ENCODE results near the gene IL4I1.
A peak's percentile ranks its signal among the peaks of the same experiment; 100 is the strongest.

Gene IL4I1

DNA sequence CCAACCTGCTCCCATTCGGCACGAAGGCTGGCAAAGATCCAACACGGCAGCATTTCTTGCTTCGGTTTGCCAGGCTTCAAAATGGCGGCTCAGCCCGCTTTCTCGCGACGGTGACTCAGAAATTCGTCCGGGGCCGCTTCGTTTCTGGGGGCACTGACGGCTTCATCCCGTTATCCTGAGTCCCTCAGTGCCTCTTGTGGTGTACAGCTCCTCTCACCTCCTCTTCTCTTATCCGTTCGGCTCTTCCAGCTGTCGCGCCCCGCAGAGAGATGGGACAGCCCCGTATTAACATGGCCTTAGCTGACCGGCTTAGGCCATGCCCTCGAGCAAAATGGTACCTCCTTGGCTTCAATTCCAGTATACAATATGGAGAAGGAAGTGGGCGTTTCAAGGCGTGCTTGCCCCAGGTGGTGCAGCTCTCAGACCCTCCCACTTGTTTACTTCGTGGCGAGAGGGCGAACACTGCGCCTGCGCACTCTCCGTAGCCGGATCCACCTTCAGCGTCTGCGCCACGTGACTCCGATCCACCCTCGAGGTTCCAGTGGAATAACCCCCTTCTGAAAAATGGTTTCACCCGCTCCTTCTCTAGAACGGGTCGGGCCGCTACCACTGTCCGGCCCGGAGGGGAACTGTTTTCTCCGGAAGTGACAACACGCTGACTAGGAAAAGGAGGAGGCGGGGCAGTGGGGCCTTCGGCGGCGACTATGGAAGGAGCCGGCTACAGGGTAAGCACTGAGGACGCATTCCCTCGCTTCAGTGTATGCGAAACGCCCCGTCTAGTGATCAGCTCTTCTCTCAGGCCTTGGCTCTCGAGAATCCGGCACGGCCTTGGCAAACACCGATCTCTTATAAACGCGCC lies 19.4 kb downstream of the IL4I1 start, which contains the start of the genes AKT1S1 and TBC1D17:
AKT1S1 (minus strand) TSS at position 336 of the 859 bp plus-strand sequence. CDS start 4,060 bp downstream, outside the sequence.
TBC1D17 (plus strand) TSS at position 683 of the 859 bp plus-strand sequence; CDS start at position 705, 22 bp downstream.
- peak; percentile 99 for DNase-seq

DNA sequence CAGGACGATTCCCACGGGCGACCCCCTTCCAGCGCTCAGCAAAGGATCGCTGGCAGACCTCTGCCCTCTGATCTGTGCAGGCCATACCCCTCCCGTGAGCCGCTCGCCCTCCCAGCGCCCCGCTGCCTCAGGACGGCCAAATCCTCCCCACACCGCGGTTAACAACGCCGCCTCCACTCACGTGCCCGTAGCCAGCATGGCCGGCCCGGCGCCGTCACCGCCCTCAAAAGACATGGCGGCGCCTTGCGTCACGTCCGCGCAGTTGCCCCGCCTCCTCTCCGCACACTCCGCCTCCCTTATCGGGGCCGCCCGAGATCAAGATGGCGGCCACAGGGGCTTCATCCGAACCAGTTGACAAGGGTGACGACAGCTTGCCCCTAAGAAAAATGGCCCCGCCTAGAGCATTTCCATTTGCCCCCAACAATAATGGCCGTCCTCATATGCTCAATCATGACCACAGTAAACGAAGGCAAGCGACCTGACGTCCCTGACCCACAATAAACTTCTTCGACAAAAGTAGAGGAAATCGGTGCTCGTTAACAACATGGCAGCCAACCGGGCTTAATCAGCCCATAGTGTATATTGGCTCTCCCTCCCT lies 20.2 kb downstream of the IL4I1 start:
- peak; percentile 95 for DNase-seq

DNA sequence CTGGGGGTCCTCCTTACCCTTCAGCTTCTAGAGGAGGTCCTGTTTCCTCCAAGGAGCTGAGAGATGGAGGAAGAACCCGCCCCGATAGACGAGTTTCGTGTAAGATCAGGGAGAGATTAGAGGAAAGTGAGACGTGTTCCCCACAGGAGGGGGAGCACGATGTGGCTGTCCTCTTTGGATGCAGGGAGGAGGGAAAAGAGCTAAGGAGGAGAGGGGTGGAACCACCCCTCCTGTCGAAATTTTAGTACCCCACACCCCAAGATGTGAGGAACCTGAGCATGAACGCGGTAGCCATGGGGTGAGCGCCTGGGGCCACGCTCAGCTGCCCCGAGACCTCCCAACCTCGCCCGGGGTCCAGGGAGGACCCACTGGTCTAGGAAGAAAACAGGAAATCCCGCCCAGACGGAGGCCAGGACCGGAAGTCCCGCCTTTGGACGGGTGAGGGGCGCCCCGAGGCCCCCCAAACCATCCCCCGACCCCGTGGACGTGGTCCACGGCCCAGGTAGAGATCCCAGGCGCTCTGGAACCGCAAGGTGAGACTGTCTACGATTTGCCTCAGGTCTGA lies 20.7 kb downstream of the IL4I1 start:
- DNase-seq = no peak

DNA sequence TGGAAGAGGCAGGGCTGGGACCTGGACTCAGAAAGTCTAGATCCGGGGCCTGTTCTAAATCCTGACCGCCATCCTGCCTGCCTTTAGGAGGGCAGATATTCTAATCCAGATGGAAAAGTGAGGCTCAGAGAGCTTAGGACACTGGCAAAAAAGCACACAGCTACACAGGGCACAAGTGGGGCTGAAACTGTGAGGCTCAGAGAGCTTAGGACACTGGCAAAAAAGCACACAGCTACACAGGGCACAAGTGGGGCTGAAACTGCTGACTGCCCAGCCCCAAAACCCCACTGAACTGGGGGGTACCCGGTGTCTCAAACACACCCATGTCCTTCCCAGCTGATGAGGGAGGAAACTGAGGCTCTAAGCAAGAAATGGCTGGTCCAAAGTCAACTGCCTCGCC lies 21.5 kb downstream of the IL4I1 start:
- DNase-seq = no peak

DNA sequence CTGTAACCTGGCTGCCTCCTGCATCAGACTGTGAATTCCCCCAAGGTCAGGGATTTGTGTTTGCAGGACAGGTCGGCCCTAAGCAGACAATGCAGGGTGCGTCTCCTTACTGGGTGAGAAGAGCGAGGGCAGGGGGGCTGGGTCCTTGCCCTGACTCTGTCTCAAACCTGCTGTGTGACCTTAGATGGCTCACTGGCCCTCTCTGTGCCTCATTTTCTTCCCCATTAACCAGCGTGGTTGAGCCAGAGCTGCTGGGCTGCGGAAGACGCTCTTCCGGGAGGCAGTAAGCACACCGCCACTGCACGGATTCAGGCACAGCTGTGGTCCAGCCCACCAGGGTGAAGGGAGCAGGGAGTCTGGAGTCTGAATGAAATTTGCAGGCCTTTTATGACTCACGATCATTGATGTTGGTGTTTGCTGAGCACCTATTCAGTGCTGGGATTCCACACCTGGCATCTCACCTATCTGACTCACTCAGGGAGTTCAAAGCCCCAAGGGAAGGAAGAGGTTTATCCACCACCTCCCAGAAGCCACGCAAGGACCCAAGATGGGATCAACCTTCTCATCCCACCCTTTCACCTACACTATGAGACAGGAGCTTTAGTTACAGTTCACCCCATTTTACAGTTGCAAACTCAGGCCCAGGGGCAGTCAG lies 22.1 kb downstream of the IL4I1 start:
- no peak for DNase-seq

DNA sequence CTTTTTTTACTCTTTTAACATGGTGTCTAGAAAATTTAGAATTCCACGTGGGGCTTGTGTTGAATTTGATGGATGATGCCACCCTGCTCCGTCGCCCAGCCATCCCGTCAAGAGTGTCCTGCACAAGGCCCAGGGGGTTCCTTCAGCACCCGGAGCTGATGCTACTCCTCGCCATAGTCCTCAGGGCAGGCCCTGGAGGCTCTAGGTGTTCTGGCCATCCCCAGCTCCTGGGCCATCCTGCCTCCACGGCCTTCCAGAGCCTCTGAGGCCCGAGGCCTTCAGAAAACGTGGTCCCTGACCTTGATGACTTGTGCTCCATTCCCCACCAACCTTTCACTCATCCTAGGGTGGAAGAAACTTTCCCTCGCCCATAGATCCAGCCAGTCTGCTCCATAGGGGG lies 22.9 kb downstream of the IL4I1 start:
- DNase-seq = no peak

DNA sequence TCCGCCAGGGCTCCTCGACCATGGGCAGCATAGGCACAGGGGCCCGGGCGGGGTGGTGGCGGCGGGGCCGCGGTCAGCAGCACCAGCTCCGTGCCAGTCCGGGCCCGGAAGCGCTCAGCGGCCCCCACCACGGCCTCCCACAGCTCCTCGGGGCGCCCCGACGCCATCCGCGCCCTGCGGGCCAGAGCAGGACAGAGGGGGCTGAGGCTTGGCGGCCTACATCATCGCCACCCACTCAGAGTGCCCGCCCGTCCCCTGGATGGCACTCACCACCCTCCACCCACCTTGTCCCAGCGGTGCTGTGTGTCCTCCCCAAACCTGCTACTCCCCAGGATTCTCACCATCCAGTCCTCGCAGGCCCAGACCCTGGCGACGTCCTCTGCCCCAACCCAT lies 23.6 kb downstream of the IL4I1 start:
- no peak for DNase-seq

DNA sequence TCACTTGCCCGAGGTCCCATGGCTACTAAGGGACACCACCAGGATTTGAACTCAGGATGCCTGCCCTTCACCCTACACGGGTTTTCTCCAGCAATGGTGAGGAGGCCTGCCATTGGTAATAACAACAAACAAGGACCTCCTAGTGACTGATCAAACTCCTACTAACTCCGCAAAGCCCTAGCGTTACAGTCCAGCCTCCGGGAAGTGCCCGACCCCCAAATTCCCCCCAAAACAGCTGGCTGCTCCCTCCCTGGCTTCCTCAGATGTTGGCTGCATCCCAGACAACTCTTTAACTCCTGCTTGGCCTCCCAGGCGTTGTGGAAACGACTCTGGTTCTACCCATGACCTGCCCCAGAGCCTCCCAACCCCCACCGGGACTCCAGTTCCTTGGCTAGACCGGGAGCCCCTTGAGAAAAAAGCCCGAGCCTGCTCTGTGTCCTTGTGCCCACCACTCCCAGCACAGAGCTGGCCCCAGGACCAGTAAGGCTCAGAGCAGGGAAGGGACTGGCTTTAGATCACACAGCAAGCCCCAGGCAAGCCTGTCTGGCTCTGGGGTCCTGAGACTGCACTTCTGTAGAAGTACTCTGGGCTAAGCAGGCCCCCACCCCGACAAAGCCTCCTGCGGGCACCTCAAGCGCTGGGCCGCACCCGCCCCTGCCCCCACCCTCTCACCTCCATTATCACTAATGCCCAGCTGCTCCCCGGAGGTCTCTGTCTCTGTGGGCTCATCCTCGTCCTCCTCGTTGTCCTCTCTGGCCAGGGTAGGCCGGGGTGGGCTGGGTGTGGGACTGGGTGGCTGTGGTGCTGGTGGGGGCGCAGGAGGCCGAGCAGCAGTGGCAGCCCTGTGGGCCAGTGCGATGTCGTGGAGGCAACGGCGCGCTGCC lies 24.2 kb downstream of the IL4I1 start:
- DNase-seq = no peak

DNA sequence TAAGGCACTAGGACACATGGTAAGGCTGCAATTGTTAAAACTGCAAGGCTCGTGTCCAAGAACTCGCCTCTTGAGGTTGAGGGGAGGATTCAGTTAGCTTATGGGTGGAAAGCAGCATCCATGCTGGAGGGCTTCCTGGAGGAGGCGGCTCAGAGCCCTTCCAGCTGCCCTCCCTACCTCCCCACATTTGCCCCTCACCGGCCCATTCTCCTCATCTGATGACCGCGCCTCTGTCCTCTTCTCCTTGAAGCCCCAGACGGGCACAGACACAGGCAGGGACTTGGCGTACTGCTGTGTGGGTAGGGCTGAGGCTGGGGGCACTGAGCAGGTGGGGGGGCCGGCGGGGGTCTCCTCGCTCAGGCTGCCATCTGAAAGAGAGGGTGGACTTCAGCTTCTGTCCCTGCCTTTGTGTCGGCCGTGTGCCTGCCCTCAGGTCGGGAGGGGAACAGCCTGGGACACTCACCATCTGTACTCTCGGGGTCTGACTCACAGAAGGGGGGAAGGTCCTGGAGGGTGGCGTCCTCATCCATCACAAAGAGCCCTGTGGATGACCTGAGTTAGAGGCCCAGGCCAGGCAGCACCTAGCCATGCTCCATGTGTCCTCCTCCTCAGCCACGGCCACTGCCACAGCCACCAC lies 25.2 kb downstream of the IL4I1 start:
- DNase-seq = no peak

DNA sequence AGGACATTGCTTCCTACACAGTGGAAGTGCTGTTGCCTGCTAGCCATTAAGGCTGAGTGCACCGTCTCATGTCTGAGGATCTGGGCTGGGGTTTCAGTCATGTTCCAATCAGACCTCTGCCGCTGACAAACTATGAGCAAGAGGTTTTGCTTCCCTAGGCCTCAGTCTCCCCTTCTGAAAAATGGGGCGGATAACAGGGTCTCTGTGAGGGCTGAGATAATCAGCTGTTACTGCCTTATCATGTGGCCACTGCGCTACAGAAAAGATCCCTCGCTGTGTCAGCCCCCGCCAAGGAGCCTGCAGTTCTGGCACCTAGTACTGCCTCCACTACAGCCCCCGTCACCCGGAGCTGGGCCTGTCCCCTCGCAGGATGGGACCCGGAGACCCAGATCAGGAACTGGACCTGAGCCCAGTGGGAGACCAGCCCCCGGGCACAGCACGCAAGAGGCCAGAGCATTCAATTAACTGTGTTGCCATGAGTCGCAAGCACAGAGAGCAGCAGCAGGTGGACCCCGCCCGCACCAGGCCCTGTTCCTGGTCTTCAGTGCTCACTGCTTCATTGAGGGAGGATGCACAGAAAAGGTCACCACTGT lies 26.3 kb downstream of the IL4I1 start:
- DNase-seq = no peak

DNA sequence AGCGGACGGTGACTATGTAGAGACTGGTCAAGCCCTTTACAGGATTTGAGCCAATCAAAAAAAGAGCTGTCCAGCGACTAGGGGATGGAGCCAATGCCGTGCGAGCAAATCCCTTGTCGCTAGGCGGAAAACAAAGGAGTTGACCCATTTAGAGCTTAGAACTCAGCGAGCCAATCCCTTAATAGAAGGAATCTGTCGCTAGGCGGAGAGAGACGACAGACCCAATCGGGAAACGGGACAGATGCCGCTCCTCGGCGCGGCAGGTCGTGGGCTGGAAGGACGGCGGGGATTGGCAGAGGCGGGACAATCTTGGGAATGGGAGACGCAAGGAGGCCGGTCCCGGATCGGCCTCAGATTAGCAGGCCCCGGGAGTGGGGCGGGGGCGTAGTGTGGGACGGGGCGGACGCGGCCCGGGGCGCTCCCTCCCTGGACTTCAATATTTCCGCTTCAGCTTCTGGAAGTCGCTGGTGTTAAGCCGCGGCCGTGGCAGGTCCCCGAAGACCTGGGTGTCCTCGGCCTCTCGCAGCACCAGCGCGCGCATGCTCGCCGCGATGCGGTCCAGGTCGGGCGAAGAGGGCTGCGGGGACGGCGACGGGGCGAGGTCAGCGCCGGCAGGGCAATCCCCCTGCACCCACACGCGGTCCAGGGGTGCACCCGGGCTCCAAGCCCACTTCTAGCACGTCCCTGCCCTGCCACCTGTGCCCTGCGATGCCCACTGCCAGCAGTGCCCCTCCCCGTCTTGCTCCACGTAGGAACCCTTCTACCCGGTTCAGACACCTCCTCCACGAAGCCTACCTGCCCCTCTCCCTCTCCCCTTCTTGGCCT lies 27.0 kb downstream of the IL4I1 start:
- peak; percentile 99 for DNase-seq

DNA sequence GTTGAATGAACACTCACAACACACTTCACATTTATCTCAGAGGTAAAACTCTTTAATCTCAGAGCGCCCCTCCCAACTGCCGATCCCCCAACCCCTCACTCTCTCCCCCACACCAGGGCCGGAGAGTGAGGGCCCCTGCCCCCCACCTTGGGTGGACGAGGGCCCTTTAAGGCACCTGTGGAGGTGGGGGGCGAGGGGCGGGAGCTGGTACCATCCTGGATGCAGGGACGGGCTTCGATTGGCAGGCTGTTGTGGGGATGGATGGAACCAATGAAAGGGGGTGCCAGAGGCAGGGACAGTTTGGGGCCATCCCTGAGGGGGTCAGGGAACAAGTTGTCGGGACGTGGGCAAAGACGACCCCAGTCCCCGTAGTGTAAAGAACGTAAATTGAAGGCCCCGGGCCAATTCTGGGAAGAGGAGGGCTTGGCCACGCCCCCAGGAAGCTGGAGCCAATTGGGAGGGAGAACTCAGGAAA lies 27.6 kb downstream of the IL4I1 start:
- DNase-seq = no peak

DNA sequence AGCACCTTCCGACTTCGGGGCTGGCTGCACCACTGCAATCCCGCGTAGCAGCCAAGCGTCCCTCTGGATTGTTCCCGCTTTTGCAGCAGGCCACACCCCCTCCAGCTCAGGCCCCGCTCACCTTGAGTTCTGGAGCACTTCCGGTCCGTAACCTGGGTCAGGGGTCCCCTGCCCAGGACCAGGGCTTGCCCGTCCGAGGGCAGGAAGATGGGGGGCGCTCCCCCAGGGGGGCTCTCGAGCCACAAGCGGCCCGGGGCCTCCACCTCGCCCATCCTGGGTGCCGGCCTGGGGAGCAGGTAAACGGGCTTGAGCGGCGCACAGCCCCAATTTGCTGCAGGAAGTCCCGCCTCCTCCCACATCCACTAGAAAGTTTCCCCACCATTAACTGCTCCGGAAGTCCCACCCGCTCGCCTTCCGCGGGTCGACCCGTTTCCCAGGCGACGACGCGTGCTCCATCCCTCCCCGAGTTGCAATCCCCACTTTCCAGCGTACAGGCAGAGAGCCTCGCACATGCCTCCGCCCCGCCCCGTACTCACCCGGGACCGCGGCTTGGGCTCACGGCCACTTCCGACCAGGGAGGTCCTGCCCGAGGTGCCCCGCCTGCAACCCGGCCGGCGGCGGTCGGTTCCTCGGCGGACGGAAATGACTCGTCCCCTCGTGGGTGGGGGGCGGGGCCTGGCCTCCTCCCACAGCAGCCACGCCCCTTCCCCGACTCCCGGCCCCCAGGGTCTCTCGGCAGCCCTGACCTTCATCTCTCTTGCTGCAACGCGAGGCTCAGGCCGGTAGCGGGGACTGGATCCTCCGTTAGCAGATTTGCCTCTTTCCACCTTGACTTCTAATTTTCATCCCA lies 29.5 kb downstream of the IL4I1 start, which contains the start of gene PNKP:
PNKP (minus strand) TSS at position 644 of the 850 bp plus-strand sequence; CDS start at position 272, 372 bp downstream.
- peak; percentile 93 for DNase-seq

DNA sequence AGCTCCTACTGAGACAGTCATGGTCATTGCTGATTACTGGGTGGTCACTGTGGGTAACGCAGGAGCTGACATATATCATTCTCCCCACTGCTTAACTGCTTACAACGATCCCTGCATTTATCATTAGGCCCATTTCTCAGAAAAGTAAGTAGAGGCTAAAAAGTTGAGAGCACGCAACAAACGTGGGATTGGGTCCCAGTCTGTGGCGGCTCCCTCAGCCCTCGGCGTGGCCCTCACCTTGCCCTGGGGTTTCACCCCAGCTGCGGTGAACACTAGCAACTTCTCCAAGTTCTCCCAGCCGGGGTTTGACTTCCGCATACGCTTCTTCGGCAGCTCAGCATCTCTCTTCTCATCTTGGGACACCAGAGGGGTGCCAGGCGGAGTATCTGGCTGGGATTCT lies 31.8 kb downstream of the IL4I1 start:
- DNase-seq = no peak

DNA sequence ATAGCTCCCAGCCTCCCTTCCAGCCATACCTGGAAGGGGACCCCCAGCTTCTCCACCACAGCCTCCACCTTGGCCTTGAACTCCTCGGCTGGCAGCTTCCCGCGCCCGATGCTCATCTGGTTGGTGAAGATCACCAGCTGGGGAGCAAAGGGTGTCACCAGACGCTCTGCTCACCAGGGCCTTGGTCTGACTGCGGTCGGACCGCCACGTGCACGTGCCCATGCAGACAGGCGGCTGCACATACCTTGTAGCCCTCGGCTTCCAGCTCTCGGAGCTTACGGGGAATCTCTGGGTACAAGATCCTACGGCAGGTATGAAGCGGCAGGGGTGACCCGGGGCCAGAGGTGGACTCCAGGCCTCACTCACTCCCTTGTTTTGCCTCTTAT lies 32.8 kb downstream of the IL4I1 start:
- no peak for DNase-seq

DNA sequence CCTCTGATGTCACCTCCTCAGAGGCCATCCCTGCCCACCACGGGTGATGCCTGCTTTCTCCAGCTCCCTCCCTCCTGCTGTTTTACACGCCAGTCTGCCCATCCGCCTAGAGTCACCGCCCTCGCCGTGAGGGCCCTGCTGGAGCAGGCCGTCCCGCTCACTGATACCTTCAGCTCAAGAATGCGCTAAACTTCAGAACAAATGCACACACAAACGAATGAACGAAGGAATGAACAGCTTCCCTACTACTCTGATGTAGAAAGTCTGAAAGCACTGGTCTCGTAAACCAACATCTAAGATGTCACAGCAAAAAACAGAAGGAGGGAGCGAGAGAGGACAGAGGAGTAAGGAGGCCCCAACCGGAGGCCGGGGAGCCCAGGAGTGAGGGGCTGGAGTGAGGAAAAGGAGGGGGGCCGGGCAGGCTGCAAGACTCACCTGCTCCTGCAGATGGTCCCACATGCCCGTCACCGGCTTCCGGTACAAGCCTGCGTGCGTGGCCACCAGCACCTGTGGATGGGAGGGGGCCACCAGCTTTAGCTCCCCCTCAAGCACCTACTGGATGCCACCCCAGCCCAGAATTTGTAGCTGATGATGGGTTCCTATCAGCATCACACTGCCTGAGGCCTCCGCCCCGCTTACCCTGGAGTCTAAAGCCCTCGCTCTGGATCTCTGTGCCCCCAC lies 33.3 kb downstream of the IL4I1 start:
- no peak for DNase-seq

DNA sequence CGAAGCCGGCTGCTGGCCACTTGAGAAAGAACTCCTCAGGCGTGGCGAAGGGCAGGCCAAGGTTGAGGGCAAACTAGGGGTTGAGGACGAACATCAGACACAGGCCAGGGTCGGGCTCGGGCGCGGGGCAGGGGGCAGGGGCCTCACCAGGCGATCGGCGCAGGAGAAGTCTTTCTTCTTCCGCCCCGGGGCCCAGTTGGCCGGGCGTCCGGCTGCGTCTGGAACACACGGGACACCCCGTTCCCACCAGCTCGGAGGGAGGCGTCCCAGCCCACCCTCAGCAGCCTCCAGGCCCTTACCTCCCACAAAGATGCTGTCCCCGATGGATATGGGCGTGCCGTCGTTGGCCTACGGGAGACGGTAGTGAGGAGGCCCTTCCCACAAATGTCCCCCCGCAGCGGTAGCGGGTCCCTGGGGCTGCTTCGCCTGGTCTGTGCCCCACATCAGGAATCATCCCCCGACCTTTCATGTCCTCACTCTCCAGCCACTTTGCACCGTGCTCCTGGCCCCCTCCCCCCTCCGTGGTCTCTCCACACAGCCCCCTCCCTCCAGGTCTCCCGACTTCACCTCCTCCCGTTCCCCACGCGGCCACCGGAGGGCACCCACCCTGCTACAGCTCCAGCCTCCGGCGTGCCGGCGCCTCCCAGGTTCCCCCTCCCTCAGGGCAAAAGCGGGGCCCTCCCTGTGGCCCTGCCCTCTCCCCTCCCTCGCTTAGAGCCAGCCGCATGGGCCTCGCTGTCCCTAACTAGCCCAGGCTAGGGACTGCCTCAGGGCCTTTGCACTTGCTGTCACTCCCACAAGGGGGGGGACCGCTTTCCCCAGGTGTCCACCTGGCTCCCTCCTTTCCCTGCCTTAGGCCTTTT lies 34.1 kb downstream of the IL4I1 start:
- DNase-seq = no peak

Data from GF-D8 (cell line).